GM23338 (cell line): ENCODE results near the gene MYOM3. TPM values are rescaled to one million over a fixed set of nuclear protein-coding genes. Genes with fewer than 3 reads are reported as not detected.

Experiments used
- ATAC-seq: fragments of 200-7000 bp; cut with Tn5 transposase; 3 replicates; pipeline ENCODE4 v1.9.1; 2020
- DNase-seq: peaks from one replicate; pipeline ENCODE4 v3.0.0-alpha.2; 2015; ENCODE audit warnings: low spot score
- H2AFZ ChIP-seq: fragments of 200-600 bp; sonication (generic); 2 replicates; pipeline ENCODE4 v1.8.0; 2016; ENCODE audit warnings: antibody characterized with exemption, mild to moderate bottlenecking, moderate library complexity
- H3F3A ChIP-seq: fragments of 200-600 bp; sonication (generic); replicated peaks from 2 replicates; pipeline ENCODE4 v1.8.0; 2017; ENCODE audit warnings: antibody characterized with exemption, mixed run types, low read depth
- H3K27ac ChIP-seq: fragments of 200-600 bp; sonication (generic); 2 replicates; pipeline ENCODE4 v1.6.1; 2016; ENCODE audit warnings: low read depth
- H3K27me3 ChIP-seq: fragments of 200-600 bp; sonication (generic); 2 replicates; pipeline ENCODE4 v1.8.0; 2016; ENCODE audit warnings: mild to moderate bottlenecking, mixed run types, moderate library complexity; ENCODE audit not compliant: insufficient read depth
- H3K36me3 ChIP-seq: fragments of 200-600 bp; sonication (generic); 2 replicates; pipeline ENCODE4 v1.8.0; 2016; ENCODE audit warnings: mild to moderate bottlenecking; ENCODE audit not compliant: insufficient read depth
- H3K4me1 ChIP-seq: fragments of 200-600 bp; sonication (generic); 2 replicates; pipeline ENCODE4 v1.8.0; 2016; ENCODE audit warnings: mild to moderate bottlenecking, moderate library complexity; ENCODE audit not compliant: insufficient read depth
- H3K4me2 ChIP-seq: fragments of 200-600 bp; sonication (generic); 2 replicates; pipeline ENCODE4 v1.7.1; 2017; ENCODE audit warnings: mixed run types
- H3K4me3 ChIP-seq: fragments of 200-600 bp; sonication (generic); 2 replicates; pipeline ENCODE4 v1.6.1; 2016; ENCODE audit warnings: mixed run types
- H3K79me2 ChIP-seq: fragments of 200-600 bp; sonication (generic); replicated peaks from 2 replicates; pipeline ENCODE4 v1.8.0; 2017; ENCODE audit warnings: mild to moderate bottlenecking; ENCODE audit not compliant: insufficient read depth
- H3K9me2 ChIP-seq: fragments of 200-600 bp; sonication (generic); 2 replicates; pipeline ENCODE4 v1.8.0; 2017; ENCODE audit not compliant: insufficient read depth
- H4K20me1 ChIP-seq: fragments of 200-600 bp; sonication (generic); replicated peaks from 2 replicates; pipeline ENCODE4 v1.8.0; 2017; ENCODE audit warnings: mild to moderate bottlenecking; ENCODE audit not compliant: insufficient read depth
- H3K27ac Mint-ChIP-seq: 2 replicates; pipeline ENCODE4 v1.8.0; 2020; ENCODE audit warnings: inconsistent platforms, mild to moderate bottlenecking, moderate library complexity, mixed read lengths
- H3K27me3 Mint-ChIP-seq: 3 replicates; pipeline ENCODE4 v1.8.0; 2022; ENCODE audit warnings: low read depth, mild to moderate bottlenecking, moderate library complexity, mixed read lengths, inconsistent platforms; ENCODE audit not compliant: insufficient read depth, poor library complexity
- H3K36me3 Mint-ChIP-seq: 3 replicates; pipeline ENCODE4 v1.8.0; 2021; ENCODE audit warnings: low read depth, mild to moderate bottlenecking, inconsistent platforms, moderate library complexity, mixed read lengths
- H3K4me1 Mint-ChIP-seq: 3 replicates; pipeline ENCODE4 v1.8.0; 2020; ENCODE audit warnings: mild to moderate bottlenecking, inconsistent platforms, mixed read lengths
- H3K4me3 Mint-ChIP-seq: 3 replicates; pipeline ENCODE4 v1.8.0; 2021; ENCODE audit warnings: moderate library complexity, mild to moderate bottlenecking, inconsistent platforms, mixed read lengths
- H3K9me3 Mint-ChIP-seq: 3 replicates; pipeline ENCODE4 v1.8.0; 2020; ENCODE audit warnings: moderate library complexity, mild to moderate bottlenecking, inconsistent platforms, mixed read lengths
- EZH2phosphoT487 ChIP-seq: fragments of 200-600 bp; sonication (generic); IDR thresholded peaks from one replicate; pipeline ENCODE4 v1.8.1; 2018; ENCODE audit warnings: antibody characterized with exemption; ENCODE audit not compliant: unreplicated experiment
- JUNB ChIP-seq: IDR thresholded peaks from one replicate; pipeline ENCODE4 v1.6.1; 2016; ENCODE audit warnings: antibody characterized with exemption; ENCODE audit not compliant: unreplicated experiment
- NANOG ChIP-seq: IDR thresholded peaks from 2 replicates; pipeline ENCODE4 v1.6.1; 2016; ENCODE audit warnings: antibody characterized with exemption, borderline replicate concordance
- POLR2AphosphoS5 ChIP-seq: IDR thresholded peaks from 2 replicates; pipeline ENCODE4 v1.6.1; 2016; ENCODE audit warnings: antibody characterized with exemption, low read depth
- ZNF114 ChIP-seq: fragments of 250-450 bp; sonication (Bioruptor Pico); IDR thresholded peaks from 2 replicates; pipeline ENCODE4 v1.5.0; 2020; ENCODE audit warnings: mild to moderate bottlenecking, moderate library complexity
- polyA plus RNA-seq: library from polyadenylated mRNA; unstranded; fragments of >200 nt; fragmentation: Nextera tagmentation; extraction: Ambion mirVana; gene quantifications from 2 replicates; pipeline ENCODE4 v1.2.1, GENCODE V29; 2016
- total RNA-seq: library from RNA; depleted of rRNA; stranded (reverse); fragments of >200 nt; shearing (Covaris generic); gene quantifications from 2 replicates; pipeline ENCODE4 v1.2.3, GENCODE V29; 2014
- TF ChIP-seq, protein P1 (sequence below): fragments of 250-450 bp; sonication (Bioruptor Pico); IDR thresholded peaks from 2 replicates; pipeline ENCODE4 v1.5.0; 2020; ENCODE audit warnings: mild to moderate bottlenecking, moderate library complexity
- TF ChIP-seq, protein P2 (sequence below): IDR thresholded peaks from 2 replicates; pipeline ENCODE4 v1.6.1; 2016; ENCODE audit warnings: antibody characterized with exemption
- TF ChIP-seq, protein P3 (sequence below): IDR thresholded peaks from one replicate; pipeline ENCODE4 v1.6.1; 2018; ENCODE audit warnings: antibody characterized with exemption; ENCODE audit not compliant: unreplicated experiment
- TF ChIP-seq, protein P4 (sequence below), 2 experiments: fragments of 200-600 bp in 1 of 2; sonication (generic) in 1 of 2; conservative IDR thresholded peaks; 2 replicates each; pipeline versions ENCODE4 v1.5.1 to v1.6.1; 2016 to 2017; ENCODE audit warnings: antibody characterized with exemption in 2 of 2, low read depth in 2 of 2, mild to moderate bottlenecking in 2 of 2, moderate library complexity in 1 of 2

The MYOM3 gene
- total and polyA plus RNA-seq, 2 experiments from 2014 or later, result not detected

DNA sequence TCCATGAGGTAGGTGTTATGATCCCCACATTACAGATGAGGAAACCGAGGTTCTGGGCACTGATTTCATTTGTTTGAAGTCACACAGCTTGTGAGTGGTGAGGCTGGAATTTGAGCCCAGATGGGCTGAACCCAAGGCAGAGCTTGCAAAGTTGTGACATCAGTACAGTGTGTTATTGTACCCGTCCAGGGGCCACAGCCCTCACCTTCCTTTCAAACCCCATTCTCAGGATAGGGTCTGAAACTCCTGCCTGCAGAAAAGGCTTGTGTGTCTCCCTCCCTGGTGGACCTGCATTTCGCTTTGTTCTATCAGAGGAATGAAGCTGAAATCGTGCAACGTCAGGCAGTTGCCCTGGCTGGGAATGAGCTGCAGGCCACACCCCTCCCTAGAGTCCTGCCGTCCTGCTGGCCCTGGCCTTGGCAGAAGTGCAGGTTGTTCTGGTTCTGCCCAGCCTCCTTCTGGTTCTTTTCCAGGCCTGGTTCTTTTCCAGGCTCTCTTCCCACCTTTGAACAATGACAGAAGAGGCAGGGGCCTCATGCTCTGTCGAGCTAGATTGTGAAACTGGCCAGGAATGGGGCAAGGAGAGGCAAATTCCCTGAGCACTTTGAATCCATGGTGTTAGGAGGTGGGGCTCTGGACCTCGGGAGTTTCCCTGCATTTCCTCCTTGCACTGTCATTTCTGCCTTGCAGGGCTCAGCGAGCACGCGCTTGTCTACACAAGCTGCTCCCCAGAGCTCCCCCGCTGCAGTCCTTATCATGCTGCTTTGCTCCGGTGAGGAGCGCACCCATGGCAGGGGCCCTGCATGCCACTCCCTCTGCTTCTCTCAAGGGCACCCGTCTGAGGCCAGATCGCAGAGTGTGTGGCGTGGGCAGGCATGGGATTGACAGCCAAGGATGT lies 8.2 kb upstream of the MYOM3 start (continued):
- TF ChIP-seq, protein P1, sequence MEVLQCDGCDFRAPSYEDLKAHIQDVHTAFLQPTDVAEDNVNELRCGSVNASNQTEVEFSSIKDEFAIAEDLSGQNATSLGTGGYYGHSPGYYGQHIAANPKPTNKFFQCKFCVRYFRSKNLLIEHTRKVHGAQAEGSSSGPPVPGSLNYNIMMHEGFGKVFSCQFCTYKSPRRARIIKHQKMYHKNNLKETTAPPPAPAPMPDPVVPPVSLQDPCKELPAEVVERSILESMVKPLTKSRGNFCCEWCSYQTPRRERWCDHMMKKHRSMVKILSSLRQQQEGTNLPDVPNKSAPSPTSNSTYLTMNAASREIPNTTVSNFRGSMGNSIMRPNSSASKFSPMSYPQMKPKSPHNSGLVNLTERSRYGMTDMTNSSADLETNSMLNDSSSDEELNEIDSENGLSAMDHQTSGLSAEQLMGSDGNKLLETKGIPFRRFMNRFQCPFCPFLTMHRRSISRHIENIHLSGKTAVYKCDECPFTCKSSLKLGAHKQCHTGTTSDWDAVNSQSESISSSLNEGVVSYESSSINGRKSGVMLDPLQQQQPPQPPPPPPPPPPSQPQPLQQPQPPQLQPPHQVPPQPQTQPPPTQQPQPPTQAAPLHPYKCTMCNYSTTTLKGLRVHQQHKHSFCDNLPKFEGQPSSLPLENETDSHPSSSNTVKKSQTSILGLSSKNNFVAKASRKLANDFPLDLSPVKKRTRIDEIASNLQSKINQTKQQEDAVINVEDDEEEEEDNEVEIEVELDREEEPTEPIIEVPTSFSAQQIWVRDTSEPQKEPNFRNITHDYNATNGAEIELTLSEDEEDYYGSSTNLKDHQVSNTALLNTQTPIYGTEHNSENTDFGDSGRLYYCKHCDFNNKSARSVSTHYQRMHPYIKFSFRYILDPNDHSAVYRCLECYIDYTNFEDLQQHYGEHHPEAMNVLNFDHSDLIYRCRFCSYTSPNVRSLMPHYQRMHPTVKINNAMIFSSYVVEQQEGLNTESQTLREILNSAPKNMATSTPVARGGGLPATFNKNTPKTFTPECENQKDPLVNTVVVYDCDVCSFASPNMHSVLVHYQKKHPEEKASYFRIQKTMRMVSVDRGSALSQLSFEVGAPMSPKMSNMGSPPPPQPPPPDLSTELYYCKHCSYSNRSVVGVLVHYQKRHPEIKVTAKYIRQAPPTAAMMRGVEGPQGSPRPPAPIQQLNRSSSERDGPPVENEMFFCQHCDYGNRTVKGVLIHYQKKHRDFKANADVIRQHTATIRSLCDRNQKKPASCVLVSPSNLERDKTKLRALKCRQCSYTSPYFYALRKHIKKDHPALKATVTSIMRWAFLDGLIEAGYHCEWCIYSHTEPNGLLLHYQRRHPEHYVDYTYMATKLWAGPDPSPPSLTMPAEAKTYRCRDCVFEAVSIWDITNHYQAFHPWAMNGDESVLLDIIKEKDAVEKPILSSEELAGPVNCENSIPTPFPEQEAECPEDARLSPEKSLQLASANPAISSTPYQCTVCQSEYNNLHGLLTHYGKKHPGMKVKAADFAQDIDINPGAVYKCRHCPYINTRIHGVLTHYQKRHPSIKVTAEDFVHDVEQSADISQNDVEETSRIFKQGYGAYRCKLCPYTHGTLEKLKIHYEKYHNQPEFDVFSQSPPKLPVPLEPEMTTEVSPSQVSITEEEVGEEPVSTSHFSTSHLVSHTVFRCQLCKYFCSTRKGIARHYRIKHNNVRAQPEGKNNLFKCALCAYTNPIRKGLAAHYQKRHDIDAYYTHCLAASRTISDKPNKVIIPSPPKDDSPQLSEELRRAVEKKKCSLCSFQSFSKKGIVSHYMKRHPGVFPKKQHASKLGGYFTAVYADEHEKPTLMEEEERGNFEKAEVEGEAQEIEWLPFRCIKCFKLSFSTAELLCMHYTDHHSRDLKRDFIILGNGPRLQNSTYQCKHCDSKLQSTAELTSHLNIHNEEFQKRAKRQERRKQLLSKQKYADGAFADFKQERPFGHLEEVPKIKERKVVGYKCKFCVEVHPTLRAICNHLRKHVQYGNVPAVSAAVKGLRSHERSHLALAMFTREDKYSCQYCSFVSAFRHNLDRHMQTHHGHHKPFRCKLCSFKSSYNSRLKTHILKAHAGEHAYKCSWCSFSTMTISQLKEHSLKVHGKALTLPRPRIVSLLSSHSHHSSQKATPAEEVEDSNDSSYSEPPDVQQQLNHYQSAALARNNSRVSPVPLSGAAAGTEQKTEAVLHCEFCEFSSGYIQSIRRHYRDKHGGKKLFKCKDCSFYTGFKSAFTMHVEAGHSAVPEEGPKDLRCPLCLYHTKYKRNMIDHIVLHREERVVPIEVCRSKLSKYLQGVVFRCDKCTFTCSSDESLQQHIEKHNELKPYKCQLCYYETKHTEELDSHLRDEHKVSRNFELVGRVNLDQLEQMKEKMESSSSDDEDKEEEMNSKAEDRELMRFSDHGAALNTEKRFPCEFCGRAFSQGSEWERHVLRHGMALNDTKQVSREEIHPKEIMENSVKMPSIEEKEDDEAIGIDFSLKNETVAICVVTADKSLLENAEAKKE (CRISPR knock-in tag), result no peak
- no peak for TF ChIP-seq NANOG

DNA sequence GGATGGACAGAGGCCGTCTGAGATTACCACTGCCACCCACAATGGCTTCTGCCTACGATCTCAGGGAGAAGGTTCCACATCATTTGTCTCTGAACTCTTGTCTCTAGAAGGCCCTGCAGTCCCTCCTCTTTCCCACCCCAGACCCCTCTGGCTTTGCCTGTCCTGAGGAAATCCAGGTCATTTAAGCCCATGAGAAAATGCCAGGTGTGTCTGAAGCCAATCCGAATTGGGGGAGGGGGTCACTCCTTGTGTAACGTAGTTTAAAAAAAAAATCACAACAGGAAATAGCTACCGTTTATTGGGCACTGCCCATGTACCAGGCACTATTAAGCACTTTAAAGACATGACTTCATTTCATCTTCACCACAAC lies 7.5 kb upstream of the MYOM3 start:
- H3K36me3 ChIP-seq, result no peaks in the 10 kb centered on the region
- H3K4me2 ChIP-seq, result no peak overlapping the region
- no peak overlapping the region for H3K4me3 ChIP-seq
- H3K9me2 ChIP-seq, result no peaks in the 10 kb centered on the region
- no peaks in the 10 kb centered on the region for H4K20me1 ChIP-seq
- H3F3A ChIP-seq, result no peaks in the 10 kb centered on the region
- DNase-seq, result no peak
- no peaks in the 10 kb centered on the region for H3K27me3 ChIP-seq
- Mint-ChIP-seq H3K4me1 (peaks cover 5% of the 10 kb centered on the region; the same call in 2 of the 3 replicates), H3K36me3 (no peaks in the 10 kb centered on the region), H3K4me3 (no peak overlapping the region), H3K27me3 (peaks cover 6% of the 10 kb centered on the region), H3K27ac (no peak overlapping the region), H3K9me3 (no peaks in the 10 kb centered on the region)
- no peaks in the 10 kb centered on the region for H3K79me2 ChIP-seq
- no peak overlapping the region for H3K27ac ChIP-seq
- TF ChIP-seq, protein P2, sequence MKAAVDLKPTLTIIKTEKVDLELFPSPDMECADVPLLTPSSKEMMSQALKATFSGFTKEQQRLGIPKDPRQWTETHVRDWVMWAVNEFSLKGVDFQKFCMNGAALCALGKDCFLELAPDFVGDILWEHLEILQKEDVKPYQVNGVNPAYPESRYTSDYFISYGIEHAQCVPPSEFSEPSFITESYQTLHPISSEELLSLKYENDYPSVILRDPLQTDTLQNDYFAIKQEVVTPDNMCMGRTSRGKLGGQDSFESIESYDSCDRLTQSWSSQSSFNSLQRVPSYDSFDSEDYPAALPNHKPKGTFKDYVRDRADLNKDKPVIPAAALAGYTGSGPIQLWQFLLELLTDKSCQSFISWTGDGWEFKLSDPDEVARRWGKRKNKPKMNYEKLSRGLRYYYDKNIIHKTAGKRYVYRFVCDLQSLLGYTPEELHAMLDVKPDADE, result no peak
- TF ChIP-seq ZNF114, result no peak
- TF ChIP-seq POLR2AphosphoS5, result no peak
- TF ChIP-seq EZH2phosphoT487, result no peak
- no peak for TF ChIP-seq JUNB
- TF ChIP-seq, protein P3, sequence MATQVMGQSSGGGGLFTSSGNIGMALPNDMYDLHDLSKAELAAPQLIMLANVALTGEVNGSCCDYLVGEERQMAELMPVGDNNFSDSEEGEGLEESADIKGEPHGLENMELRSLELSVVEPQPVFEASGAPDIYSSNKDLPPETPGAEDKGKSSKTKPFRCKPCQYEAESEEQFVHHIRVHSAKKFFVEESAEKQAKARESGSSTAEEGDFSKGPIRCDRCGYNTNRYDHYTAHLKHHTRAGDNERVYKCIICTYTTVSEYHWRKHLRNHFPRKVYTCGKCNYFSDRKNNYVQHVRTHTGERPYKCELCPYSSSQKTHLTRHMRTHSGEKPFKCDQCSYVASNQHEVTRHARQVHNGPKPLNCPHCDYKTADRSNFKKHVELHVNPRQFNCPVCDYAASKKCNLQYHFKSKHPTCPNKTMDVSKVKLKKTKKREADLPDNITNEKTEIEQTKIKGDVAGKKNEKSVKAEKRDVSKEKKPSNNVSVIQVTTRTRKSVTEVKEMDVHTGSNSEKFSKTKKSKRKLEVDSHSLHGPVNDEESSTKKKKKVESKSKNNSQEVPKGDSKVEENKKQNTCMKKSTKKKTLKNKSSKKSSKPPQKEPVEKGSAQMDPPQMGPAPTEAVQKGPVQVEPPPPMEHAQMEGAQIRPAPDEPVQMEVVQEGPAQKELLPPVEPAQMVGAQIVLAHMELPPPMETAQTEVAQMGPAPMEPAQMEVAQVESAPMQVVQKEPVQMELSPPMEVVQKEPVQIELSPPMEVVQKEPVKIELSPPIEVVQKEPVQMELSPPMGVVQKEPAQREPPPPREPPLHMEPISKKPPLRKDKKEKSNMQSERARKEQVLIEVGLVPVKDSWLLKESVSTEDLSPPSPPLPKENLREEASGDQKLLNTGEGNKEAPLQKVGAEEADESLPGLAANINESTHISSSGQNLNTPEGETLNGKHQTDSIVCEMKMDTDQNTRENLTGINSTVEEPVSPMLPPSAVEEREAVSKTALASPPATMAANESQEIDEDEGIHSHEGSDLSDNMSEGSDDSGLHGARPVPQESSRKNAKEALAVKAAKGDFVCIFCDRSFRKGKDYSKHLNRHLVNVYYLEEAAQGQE, result no peak
- TF ChIP-seq, protein P4, sequence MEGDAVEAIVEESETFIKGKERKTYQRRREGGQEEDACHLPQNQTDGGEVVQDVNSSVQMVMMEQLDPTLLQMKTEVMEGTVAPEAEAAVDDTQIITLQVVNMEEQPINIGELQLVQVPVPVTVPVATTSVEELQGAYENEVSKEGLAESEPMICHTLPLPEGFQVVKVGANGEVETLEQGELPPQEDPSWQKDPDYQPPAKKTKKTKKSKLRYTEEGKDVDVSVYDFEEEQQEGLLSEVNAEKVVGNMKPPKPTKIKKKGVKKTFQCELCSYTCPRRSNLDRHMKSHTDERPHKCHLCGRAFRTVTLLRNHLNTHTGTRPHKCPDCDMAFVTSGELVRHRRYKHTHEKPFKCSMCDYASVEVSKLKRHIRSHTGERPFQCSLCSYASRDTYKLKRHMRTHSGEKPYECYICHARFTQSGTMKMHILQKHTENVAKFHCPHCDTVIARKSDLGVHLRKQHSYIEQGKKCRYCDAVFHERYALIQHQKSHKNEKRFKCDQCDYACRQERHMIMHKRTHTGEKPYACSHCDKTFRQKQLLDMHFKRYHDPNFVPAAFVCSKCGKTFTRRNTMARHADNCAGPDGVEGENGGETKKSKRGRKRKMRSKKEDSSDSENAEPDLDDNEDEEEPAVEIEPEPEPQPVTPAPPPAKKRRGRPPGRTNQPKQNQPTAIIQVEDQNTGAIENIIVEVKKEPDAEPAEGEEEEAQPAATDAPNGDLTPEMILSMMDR (conservative IDR thresholded peaks at IDR 0.05; ENCODE audit: low read depth in 2 of 2), result no peak
- no peak for TF ChIP-seq NANOG
- no peak overlapping the region for H2AFZ ChIP-seq
- peaks cover 10% of the 10 kb centered on the region; the same call in 1 of the 2 replicates for H3K4me1 ChIP-seq
- ATAC-seq, result no peak
